Naive thymus-derived CD4-positive, alpha-beta T cell (primary cell): Measurements from ENCODE around the gene UBE4A. TPM values are rescaled to one million over a fixed set of nuclear protein-coding genes. Genes with fewer than 3 reads are reported as not detected.
"Not testable (repeated sequence)": the region's sequence is repeated elsewhere in the genome, so short reads cannot be mapped to it uniquely, and the experiment has no call there.

ENCODE experiments used
- ATAC-seq: fragments of 150-1000 bp; cut with Tn5 transposase; 2 replicates; pipeline ENCODE4 v1.10.0; 2021; ENCODE audit warnings: mild to moderate bottlenecking, moderate library complexity
- CTCF ChIA-PET: fragments of 350-600 bp; sonication (Branson Sonifier 250); formaldehyde crosslinking; loops from one replicate; lab custom pipeline; 2021; ENCODE audit warnings: antibody characterized with exemption; lab: Charles Lee
- POLR2A ChIA-PET: fragments of 350-600 bp; sonication (Branson Sonifier 250); formaldehyde crosslinking; loops from one replicate; lab custom pipeline; 2021; ENCODE audit warnings: antibody characterized with exemption, inconsistent platforms; lab: Charles Lee
- DNase-seq, 9 donors: peaks; one replicate each; pipeline versions ENCODE4 v3.0.0 to v3.0.0-alpha.2; 2020 to 2022; ENCODE audit warnings: mixed read lengths in 1 of 9
- H3K27ac ChIP-seq: one replicate; pipeline ENCODE4 v1.7.0; 2013; ENCODE audit warnings: mild to moderate bottlenecking, low read depth, low read length, moderate library complexity
- H3K27me3 ChIP-seq, 2 donors: one replicate each; pipeline ENCODE4 v1.7.0; 2013; ENCODE audit warnings: low read length in 2 of 2, mild to moderate bottlenecking in 2 of 2, moderate library complexity in 2 of 2; ENCODE audit not compliant: control insufficient read depth in 2 of 2, insufficient read depth in 2 of 2
- H3K36me3 ChIP-seq, 3 experiments: 1 replicate in 2 of 3; 2 replicates in 1 of 3; pipeline ENCODE4 v1.7.0; 2013; ENCODE audit warnings: low read length in 3 of 3, mild to moderate bottlenecking in 3 of 3, moderate library complexity in 1 of 3; ENCODE audit not compliant: insufficient read depth in 3 of 3, control insufficient read depth in 2 of 3
- H3K4me1 ChIP-seq, 2 donors: one replicate each; pipeline ENCODE4 v1.7.0; 2013; ENCODE audit warnings: low read length in 2 of 2, mild to moderate bottlenecking in 2 of 2, moderate library complexity in 1 of 2; ENCODE audit not compliant: control insufficient read depth in 2 of 2, insufficient read depth in 2 of 2
- H3K4me3 ChIP-seq: 2 replicates; pipeline ENCODE4 v1.7.0; 2013; ENCODE audit warnings: mild to moderate bottlenecking, low read length
- H3K9me3 ChIP-seq, 3 experiments: 1 replicate in 2 of 3; 2 replicates in 1 of 3; pipeline ENCODE4 v1.7.0; 2013; ENCODE audit warnings: low read length in 3 of 3; ENCODE audit not compliant: control insufficient read depth in 2 of 3
- H3K27ac Mint-ChIP-seq, 9 donors: one replicate each; pipeline ENCODE4 v1.8.0; 2020 to 2022; ENCODE audit warnings: mixed read lengths in 9 of 9, mild to moderate bottlenecking in 8 of 9, moderate library complexity in 5 of 9, inconsistent platforms in 2 of 9
- H3K27me3 Mint-ChIP-seq, 5 donors: one replicate each; pipeline ENCODE4 v1.8.0; 2021 to 2022; ENCODE audit warnings: mixed read lengths in 5 of 5, mild to moderate bottlenecking in 1 of 5
- H3K36me3 Mint-ChIP-seq, 5 donors: one replicate each; pipeline ENCODE4 v1.8.0; 2020 to 2022; ENCODE audit warnings: mixed read lengths in 5 of 5, mild to moderate bottlenecking in 3 of 5, inconsistent platforms in 1 of 5
- H3K4me1 Mint-ChIP-seq, 7 donors: one replicate each; pipeline ENCODE4 v1.8.0; 2020 to 2022; ENCODE audit warnings: mixed read lengths in 7 of 7, mild to moderate bottlenecking in 3 of 7, inconsistent platforms in 1 of 7
- H3K4me3 Mint-ChIP-seq, 10 donors: one replicate each; pipeline ENCODE4 v1.8.0; 2020 to 2022; ENCODE audit warnings: mild to moderate bottlenecking in 10 of 10, mixed read lengths in 10 of 10, moderate library complexity in 6 of 10, inconsistent platforms in 2 of 10
- H3K9me3 Mint-ChIP-seq, 11 donors: one replicate each; pipeline ENCODE4 v1.8.0; 2020 to 2022; ENCODE audit warnings: mixed read lengths in 11 of 11, mild to moderate bottlenecking in 4 of 11, inconsistent platforms in 1 of 11, moderate library complexity in 1 of 11
- intact Hi-C, 2 donors: fragments of 100-400 bp; cut with micrococcal nuclease; formaldehyde crosslinking; loops; one replicate each; pipeline ENCODE4 v1.15.1; 2023
- polyA plus RNA-seq, 2 donors: library from polyadenylated mRNA; unstranded; fragments of 300-500 nt; fragmentation: Illumina TruSeq; gene quantifications; one replicate each; pipeline ENCODE4 v1.2.3, GENCODE V29; 2021
- total RNA-seq, 6 experiments: library from RNA in 5 of 6; stranded (reverse) in 5 of 6; gene quantifications; 1 replicate in 5 of 6; 2 replicates in 1 of 6; pipeline ENCODE4 v1.2.3 and lab custom pipeline; 2021 to 2026

Gene UBE4A
- total and polyA plus RNA-seq, 7 experiments from 2014 or later = 20.3 to 54.5 (median 39.0) TPM

GRCh38 chr11:118416900-118417299 lies 57.5 kb downstream of the UBE4A start:
- H3K9me3 Mint-ChIP-seq, H3K27me3 ChIP-seq, H3K27me3 Mint-ChIP-seq, H3K27ac ChIP-seq, intact Hi-C loops, DNase-seq, ATAC-seq, H3K27ac Mint-ChIP-seq, H3K9me3 ChIP-seq, H3K36me3 Mint-ChIP-seq, H3K4me1 ChIP-seq, CTCF ChIA-PET, H3K4me3 Mint-ChIP-seq, H3K4me3 ChIP-seq, H3K4me1 Mint-ChIP-seq: not testable (repeated sequence)
- H3K36me3 ChIP-seq = peaks cover 0 to 11% (median 0%) of the 10 kb centered on the region in 3 experiments
- POLR2A ChIA-PET = interaction anchor here (1.0 kb wide), 1 partner anchor 12 kb away, joined by 3 read pairs; no protein-coding TSS in a partner anchor

GRCh38 chr11:118417801-118418200 lies 58.4 kb downstream of the UBE4A start:
- no peaks in the 10 kb centered on the region for H3K9me3 Mint-ChIP-seq
- H3K36me3 ChIP-seq = peaks cover 0 to 11% (median 0%) of the 10 kb centered on the region in 3 experiments
- H3K4me1 ChIP-seq = no peaks in the 10 kb centered on the region
- no peak for DNase-seq
- H3K4me3 Mint-ChIP-seq = no peak overlapping the region
- no peaks in the 10 kb centered on the region for H3K27me3 Mint-ChIP-seq
- H3K4me1 Mint-ChIP-seq = peaks cover 0 to 6% (median 0%) of the 10 kb centered on the region in 7 donors
- H3K27ac Mint-ChIP-seq = peak overlapping the region in 1 of 9 donors; percentile 44
- ATAC-seq = no peak
- ChIA-PET POLR2A (interaction anchor here (0.5 to 1.1 kb wide), 3 partner anchors 12 to 951 kb away, joined by 3 to 4 read pairs (median 3); no protein-coding TSS in a partner anchor), CTCF (no interaction called here)
- H3K27me3 ChIP-seq = no peaks in the 10 kb centered on the region
- no peaks in the 10 kb centered on the region for H3K9me3 ChIP-seq
- H3K27ac ChIP-seq = no peak overlapping the region
- no peak overlapping the region for H3K4me3 ChIP-seq
- intact Hi-C loops = no loop called here
- H3K36me3 Mint-ChIP-seq = peaks cover 0 to 9% (median 0%) of the 10 kb centered on the region in 5 donors

GRCh38 chr11:118418766-118419165 lies 59.4 kb downstream of the UBE4A start:
- no peak for ATAC-seq
- ChIA-PET POLR2A (interaction anchor here (0.6 to 1.1 kb wide), 3 partner anchors 12 to 54 kb away, joined by 3 to 4 read pairs (median 4); no protein-coding TSS in a partner anchor), CTCF (interaction anchor here (0.7 kb wide), 1 partner anchor 20 kb away, joined by 3 read pairs; no protein-coding TSS in a partner anchor)
- DNase-seq = no peak
- peaks cover 0 to 6% (median 0%) of the 10 kb centered on the region in 7 donors for H3K4me1 Mint-ChIP-seq
- H3K4me3 Mint-ChIP-seq = no peak overlapping the region
- H3K27ac ChIP-seq = no peak overlapping the region
- H3K27me3 ChIP-seq = no peaks in the 10 kb centered on the region
- H3K4me1 ChIP-seq = no peaks in the 10 kb centered on the region
- peaks cover 0 to 5% (median 0%) of the 10 kb centered on the region in 5 donors for H3K36me3 Mint-ChIP-seq
- H3K27me3 Mint-ChIP-seq = no peaks in the 10 kb centered on the region
- H3K9me3 ChIP-seq = no peaks in the 10 kb centered on the region
- no peaks in the 10 kb centered on the region for H3K9me3 Mint-ChIP-seq
- no peak overlapping the region for H3K27ac Mint-ChIP-seq
- intact Hi-C loops = no loop called here
- no peak overlapping the region for H3K4me3 ChIP-seq
- peaks cover 0 to 2% (median 0%) of the 10 kb centered on the region in 3 experiments for H3K36me3 ChIP-seq

- peaks cover 0 to 7% (median 0%) of the 10 kb centered on the region in 7 donors for H3K4me1 Mint-ChIP-seq
- H3K4me3 Mint-ChIP-seq = no peak overlapping the region
- no peaks in the 10 kb centered on the region for H3K4me1 ChIP-seq
- no peaks in the 10 kb centered on the region for H3K9me3 Mint-ChIP-seq
- H3K27me3 Mint-ChIP-seq = peaks cover 0 to 22% (median 0%) of the 10 kb centered on the region in 5 donors
- H3K36me3 ChIP-seq = no peaks in the 10 kb centered on the region
- intact Hi-C loops = no loop called here
- no peak overlapping the region for H3K27ac Mint-ChIP-seq
- CTCF ChIA-PET = no interaction called here
- H3K27me3 ChIP-seq = no peaks in the 10 kb centered on the region
- ATAC-seq = no peak
- no peak overlapping the region for H3K27ac ChIP-seq
- POLR2A ChIA-PET = no interaction called here
- no peak overlapping the region for H3K4me3 ChIP-seq
- DNase-seq = no peak
- H3K36me3 Mint-ChIP-seq = peaks cover 0 to 3% (median 0%) of the 10 kb centered on the region in 5 donors
- no peaks in the 10 kb centered on the region for H3K9me3 ChIP-seq
Observed at GRCh38 chr11:118427707-118428106, 68.3 kb downstream of the UBE4A start.

GRCh38 chr11:118430956-118431355 lies 71.6 kb downstream of the UBE4A start:
- intact Hi-C loops = loop anchor here in 1 of 2 donors (5.0 to 10.0 kb wide), 2 partner anchors 36 to 426 kb away; no protein-coding TSS in a partner anchor
- Histone ChIP-seq H3K27ac (no peak overlapping the region), H3K27me3 (no peaks in the 10 kb centered on the region), H3K4me1 (peaks cover 0 to 6% of the 10 kb centered on the region in 2 donors), H3K4me3 (no peak overlapping the region), H3K36me3 (peaks cover 0 to 3% (median 0%) of the 10 kb centered on the region in 3 experiments), H3K9me3 (no peaks in the 10 kb centered on the region)
- H3K4me1 Mint-ChIP-seq = peaks cover 10 to 23% (median 12%) of the 10 kb centered on the region in 7 donors
- peaks cover 0 to 1% (median 0%) of the 10 kb centered on the region in 11 donors for H3K9me3 Mint-ChIP-seq
- no peak overlapping the region for H3K27ac Mint-ChIP-seq
- no peak overlapping the region for H3K4me3 Mint-ChIP-seq
- CTCF ChIA-PET = interaction anchor here (0.6 to 0.7 kb wide), 3 partner anchors 15 to 361 kb away, joined by 3 to 4 read pairs (median 4); no protein-coding TSS in a partner anchor
- ATAC-seq (no peak), DNase-seq (no peak)
- H3K27me3 Mint-ChIP-seq = peaks cover 0 to 22% (median 0%) of the 10 kb centered on the region in 5 donors
- H3K36me3 Mint-ChIP-seq = no peaks in the 10 kb centered on the region
- POLR2A ChIA-PET = interaction anchor here (0.7 to 1.2 kb wide), 3 partner anchors 9 to 29 kb away, joined by 3 to 4 read pairs (median 4); no protein-coding TSS in a partner anchor

- POLR2A ChIA-PET = interaction anchor here (1.2 to 3.0 kb wide), 6 partner anchors 10 to 357 kb away, joined by 4 to 31 read pairs (median 7); partner anchors contain the start of gene DDX6
- DNase-seq (peak in 5 of 9 donors; percentile 39 to 59 (median 50)), ATAC-seq (no peak)
- Histone ChIP-seq H3K27me3 (no peaks in the 10 kb centered on the region), H3K4me1 (peaks cover 5 to 10% of the 10 kb centered on the region in 2 donors), H3K27ac (peak overlapping the region; percentile 99), H3K4me3 (peak overlapping the region; percentile 91), H3K9me3 (no peaks in the 10 kb centered on the region), H3K36me3 (peaks cover 0 to 11% (median 0%) of the 10 kb centered on the region in 3 experiments)
- Mint-ChIP-seq H3K4me1 (peaks cover 16 to 28% (median 19%) of the 10 kb centered on the region in 7 donors), H3K36me3 (peaks cover 0 to 6% (median 0%) of the 10 kb centered on the region in 5 donors), H3K4me3 (peak overlapping the region; percentile 87 to 97 (median 94)), H3K27ac (peak overlapping the region; percentile 89 to 98 (median 94)), H3K9me3 (peaks cover 0 to 4% (median 0%) of the 10 kb centered on the region in 11 donors), H3K27me3 (peaks cover 0 to 11% (median 0%) of the 10 kb centered on the region in 5 donors)
- intact Hi-C loops = loop anchor here (2.0 to 10.0 kb wide), 3 partner anchors 15 to 429 kb away; no protein-coding TSS in a partner anchor
- CTCF ChIA-PET = interaction anchor here (0.5 kb wide), 1 partner anchor 42 kb away, joined by 3 read pairs; no protein-coding TSS in a partner anchor
Observed at GRCh38 chr11:118434123-118434552, 74.7 kb downstream of the UBE4A start.
